RKO (cell line): ENCODE data around the gene RNPS1.

ENCODE experiments used
- DNase-seq: peaks from one replicate; pipeline ENCODE4 v3.0.0-alpha.2; 2016; ENCODE audit warnings: low spot score

The RNPS1 gene

GRCh38 chr16:2212362-2213324, 55.3 kb downstream of the RNPS1 start:
- DNase-seq = peak; percentile 73

- no peak for DNase-seq
These were observed 56.0 kb downstream of the RNPS1 start for GRCh38 chr16:2211923-2212347.

DNA sequence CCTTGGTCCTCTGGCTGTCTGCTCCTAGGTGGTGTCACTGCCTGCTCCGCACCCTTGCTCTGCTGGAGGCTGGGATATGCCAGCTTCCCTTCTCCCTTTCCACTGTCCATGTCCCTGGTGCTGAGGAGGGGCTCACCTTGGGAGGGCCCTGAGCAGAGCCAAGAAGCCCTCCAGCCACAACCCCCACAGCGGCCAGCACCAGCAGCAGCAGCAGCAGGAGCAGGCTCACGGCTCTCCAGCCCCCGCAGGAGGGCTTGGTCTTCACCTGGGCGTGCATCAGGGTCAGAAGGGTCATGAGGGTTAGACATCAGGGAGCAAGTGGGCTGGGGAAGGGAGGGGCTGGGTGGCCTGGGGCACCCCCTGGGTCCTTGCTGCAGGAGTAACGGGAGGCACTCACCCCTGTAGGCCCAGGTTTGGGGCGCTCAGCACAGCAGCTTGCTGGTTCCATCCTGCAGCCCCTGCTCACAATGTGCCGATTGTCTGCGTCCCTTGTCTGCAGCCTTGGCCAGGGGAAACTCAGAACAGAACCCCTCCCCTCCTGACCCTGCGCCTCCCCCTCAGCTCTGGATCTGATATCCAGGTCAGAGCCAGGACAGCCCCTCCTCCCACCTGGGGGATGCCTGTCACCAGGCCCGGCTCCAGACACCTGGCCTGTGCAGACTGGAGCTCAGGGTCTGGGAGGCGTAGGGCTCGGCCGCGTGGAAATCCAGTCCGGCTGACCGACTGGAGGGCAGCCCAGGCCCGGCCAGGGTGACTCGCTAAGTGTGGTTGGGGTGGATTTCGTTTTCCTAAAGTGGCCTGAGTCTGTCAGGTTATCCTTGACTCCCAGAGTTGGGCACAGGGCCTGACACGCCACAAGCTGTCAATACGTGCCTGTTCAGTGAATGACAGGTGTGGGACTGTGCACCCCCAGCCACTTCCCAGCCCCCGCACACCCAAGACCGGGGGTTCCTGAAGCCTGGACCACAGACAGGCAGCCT, 57.2 kb downstream of the RNPS1 start, which contains the start of gene BRICD5:
TSS of gene BRICD5 (minus strand) at position 478 of the 980 bp plus-strand sequence. CDS start at position 448, 30 bp downstream.
- DNase-seq = no peak

- DNase-seq = no peak
These were observed 58.0 kb downstream of the RNPS1 start for GRCh38 chr16:2210009-2210332.

DNA sequence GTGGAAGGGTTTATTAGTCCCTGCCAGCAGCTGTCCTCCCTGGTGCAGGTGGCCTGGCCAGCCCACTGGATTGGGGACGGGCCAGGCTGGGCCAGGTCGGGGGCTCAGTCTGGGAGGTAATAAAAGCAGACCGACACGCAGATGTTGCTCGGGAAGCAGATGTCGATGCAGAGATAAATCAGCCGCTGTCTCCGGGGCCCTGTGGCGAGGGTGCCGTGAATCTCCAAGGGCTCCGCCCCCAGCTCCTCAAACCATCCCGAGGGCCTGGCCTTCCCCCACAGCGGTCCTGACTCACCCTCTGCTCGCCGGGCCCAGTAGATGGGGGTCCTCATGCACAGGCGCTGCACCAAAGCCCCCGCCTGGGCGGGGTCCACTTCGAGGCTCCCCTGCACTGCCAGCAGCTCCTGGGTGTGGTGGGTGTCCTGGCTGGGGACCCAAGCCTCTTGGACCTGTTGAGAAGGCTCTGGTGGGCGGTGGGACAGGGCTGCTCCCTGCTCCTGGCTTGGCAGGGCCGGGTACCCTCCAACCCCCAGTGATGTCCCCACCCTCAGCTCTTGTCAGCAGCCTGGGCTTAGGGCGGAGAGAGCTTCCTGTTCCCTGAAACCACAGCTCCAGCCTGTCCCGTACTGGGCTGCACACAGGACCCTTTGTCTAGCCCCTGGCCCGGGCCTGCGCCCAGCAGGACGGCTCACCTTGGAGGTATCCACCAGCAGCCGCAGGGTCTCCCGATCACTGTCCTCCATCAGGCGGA, 58.5 kb downstream of the RNPS1 start:
- DNase-seq = no peak

DNA sequence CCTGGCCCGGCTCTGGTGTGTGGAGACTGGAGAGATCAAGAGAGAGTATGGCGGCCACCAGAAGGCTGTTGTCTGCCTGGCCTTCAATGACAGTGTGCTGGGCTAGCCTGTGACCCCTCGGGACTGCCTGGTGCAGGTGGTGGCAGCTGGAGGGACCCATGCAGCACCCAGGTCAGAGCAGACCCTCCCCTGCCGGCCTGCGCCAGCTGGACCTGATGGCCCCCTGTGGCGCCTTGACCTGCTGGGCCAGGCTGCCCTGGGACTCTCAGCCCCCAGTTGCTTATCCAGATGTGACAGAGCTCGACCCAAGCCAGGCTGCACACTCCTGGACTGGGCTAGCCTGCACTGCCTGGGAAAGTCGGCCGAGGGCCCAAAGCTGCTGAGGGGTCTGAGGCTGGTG, 59.2 kb downstream of the RNPS1 start:
- DNase-seq = no peak

- DNase-seq = no peak
These were observed 59.6 kb downstream of the RNPS1 start for GRCh38 chr16:2208308-2208707.

- no peak for DNase-seq
These were observed 60.1 kb downstream of the RNPS1 start for GRCh38 chr16:2207872-2208271.

- DNase-seq = no peak
These were observed 61.0 kb downstream of the RNPS1 start for GRCh38 chr16:2206780-2207433.

- no peak for DNase-seq
These were observed 61.5 kb downstream of the RNPS1 start for GRCh38 chr16:2206420-2206779.

- DNase-seq = peak; percentile 71
These were observed 62.0 kb downstream of the RNPS1 start for GRCh38 chr16:2205967-2206313.

DNA sequence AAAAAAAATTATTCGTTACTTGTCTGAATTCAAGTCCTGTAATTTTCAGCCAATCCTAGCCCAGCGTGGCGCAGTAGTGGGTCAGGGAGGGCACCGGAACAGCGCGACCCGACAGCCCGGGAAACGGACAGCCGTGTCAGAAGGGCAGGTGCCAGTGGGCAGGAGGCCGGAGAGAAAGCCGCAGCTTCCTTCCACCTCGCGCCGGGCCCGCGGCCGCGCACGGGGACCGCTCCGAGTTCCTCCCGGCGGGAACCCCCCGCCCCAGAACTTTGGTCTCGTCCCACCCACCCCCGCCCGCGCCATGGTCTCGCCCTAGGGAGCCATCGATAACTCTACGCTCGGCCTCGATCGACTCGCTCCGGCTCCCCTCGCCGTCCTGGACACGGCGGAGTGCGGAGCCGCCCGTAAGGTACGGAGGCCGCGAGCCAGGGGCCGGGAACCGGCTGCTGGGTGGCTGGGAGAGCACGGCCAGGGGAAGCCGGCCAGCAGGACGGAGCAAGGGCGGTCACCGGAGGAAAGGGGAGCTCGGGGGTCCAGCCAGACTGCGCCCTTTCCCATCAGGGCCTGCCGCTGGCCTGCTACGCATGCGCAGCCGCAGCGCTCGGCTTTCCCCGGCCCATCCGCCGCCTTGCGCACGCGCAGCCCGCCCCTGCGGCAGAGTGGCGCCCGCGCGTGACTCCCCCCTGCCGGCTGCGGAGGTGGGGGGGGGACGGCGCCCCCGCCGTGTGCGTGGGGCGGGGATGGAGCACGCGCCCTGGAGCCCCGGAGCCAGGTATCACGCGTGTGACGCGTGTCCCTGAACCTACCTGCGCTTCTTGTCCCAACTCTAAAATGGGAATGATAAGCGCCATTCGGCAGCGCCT, 62.6 kb downstream of the RNPS1 start, which contains the start of gene MLST8:
TSS of gene MLST8 (plus strand) at position 351 of the 863 bp plus-strand sequence. CDS start 632 bp downstream, outside the sequence.
- DNase-seq = peak; percentile 83

DNA sequence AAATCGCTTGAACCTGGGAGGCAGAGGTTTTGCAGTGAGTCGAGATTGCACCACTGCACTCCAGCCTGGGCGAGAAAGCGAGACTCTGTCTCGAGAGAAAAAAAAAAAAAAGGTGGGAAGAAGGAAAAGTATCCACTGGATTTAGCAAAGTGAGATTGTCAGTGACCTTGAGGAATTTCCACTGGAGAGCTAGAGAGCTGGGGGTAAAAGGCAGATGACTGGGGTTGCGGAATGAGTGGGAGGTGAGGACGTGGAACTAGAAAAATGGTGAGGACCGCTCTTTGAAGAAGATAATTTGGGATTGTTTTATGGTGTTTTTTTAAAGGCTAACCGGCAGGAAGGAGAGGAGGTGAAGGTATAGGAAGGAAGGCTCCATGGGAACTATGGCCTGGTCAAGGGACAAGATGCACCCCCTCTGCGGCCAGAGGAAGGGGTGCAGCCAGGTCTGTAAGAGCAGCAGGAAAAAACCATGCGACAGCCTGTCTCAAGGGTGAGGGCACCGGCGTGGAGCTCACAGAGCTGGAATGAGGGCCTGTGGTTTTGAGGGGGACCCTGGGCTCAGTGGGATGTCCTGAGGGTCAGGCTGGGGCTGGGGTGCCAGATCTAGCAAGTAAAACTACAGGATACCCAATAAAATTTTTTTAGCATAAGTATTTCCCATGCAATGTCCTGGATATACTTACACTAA, 63.4 kb downstream of the RNPS1 start:
- no peak for DNase-seq
